ENCODE measurements around the gene PFKP.

- TF ChIP-seq, protein P1, sequence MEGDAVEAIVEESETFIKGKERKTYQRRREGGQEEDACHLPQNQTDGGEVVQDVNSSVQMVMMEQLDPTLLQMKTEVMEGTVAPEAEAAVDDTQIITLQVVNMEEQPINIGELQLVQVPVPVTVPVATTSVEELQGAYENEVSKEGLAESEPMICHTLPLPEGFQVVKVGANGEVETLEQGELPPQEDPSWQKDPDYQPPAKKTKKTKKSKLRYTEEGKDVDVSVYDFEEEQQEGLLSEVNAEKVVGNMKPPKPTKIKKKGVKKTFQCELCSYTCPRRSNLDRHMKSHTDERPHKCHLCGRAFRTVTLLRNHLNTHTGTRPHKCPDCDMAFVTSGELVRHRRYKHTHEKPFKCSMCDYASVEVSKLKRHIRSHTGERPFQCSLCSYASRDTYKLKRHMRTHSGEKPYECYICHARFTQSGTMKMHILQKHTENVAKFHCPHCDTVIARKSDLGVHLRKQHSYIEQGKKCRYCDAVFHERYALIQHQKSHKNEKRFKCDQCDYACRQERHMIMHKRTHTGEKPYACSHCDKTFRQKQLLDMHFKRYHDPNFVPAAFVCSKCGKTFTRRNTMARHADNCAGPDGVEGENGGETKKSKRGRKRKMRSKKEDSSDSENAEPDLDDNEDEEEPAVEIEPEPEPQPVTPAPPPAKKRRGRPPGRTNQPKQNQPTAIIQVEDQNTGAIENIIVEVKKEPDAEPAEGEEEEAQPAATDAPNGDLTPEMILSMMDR (IDR thresholded peaks at IDR 0.05): no peak
- TF ChIP-seq POLR2A (IDR thresholded peaks at IDR 0.05): no peak
Measured at GRCh38 chr10:3046981-3047547, 20.3 kb upstream of the PFKP start.

Measured in lower leg skin (tissue), 3 donors.